Loucy (cell line): ENCODE data around the gene EIF3A.
"Not testable (repeated sequence)": the region's sequence is repeated elsewhere in the genome, so short reads cannot be mapped to it uniquely, and the experiment has no call there.

Experiments used
- H2AFZ ChIP-seq: fragments of 200-600 bp; sonication (generic); 2 replicates; pipeline ENCODE4 v1.6.0; 2016; ENCODE audit warnings: antibody characterized with exemption, mild to moderate bottlenecking, low read length, moderate library complexity
- H3F3A ChIP-seq: fragments of 200-600 bp; 2 replicates; pipeline ENCODE4 v1.6.0; 2016; ENCODE audit warnings: antibody characterized with exemption, low read depth, mild to moderate bottlenecking
- H3K27me3 ChIP-seq: fragments of 200-600 bp; sonication (generic); 2 replicates; pipeline ENCODE4 v1.6.1; 2014; ENCODE audit warnings: low read length, mild to moderate bottlenecking; ENCODE audit not compliant: insufficient read depth, poor library complexity, severe bottlenecking
- H3K36me3 ChIP-seq: fragments of 200-600 bp; sonication (generic); 2 replicates; pipeline ENCODE4 v1.6.1; 2016; ENCODE audit warnings: low read length; ENCODE audit not compliant: insufficient read depth
- H3K4me1 ChIP-seq: fragments of 200-600 bp; sonication (generic); 2 replicates; pipeline ENCODE4 v1.5.1; 2014; ENCODE audit warnings: low read length, mild to moderate bottlenecking; ENCODE audit not compliant: insufficient read depth, poor library complexity, severe bottlenecking
- H3K4me2 ChIP-seq: fragments of 200-600 bp; sonication (generic); 2 replicates; pipeline ENCODE4 v1.6.0; 2014; ENCODE audit warnings: antibody characterized with exemption, low read length, low read depth, mild to moderate bottlenecking; ENCODE audit not compliant: poor library complexity, severe bottlenecking
- H3K4me3 ChIP-seq: fragments of 200-600 bp; sonication (generic); 2 replicates; pipeline ENCODE4 v1.5.1; 2014; ENCODE audit warnings: low read length, mild to moderate bottlenecking, mixed read lengths; ENCODE audit not compliant: poor library complexity, severe bottlenecking
- H3K79me2 ChIP-seq: fragments of 200-600 bp; sonication (generic); 2 replicates; pipeline ENCODE4 v1.6.1; 2014; ENCODE audit warnings: low read length; ENCODE audit not compliant: insufficient read depth
- H3K9ac ChIP-seq: fragments of 200-600 bp; sonication (generic); 2 replicates; pipeline ENCODE4 v1.6.0; 2014; ENCODE audit warnings: mild to moderate bottlenecking, low read depth, low read length, moderate library complexity; ENCODE audit not compliant: poor library complexity, severe bottlenecking
- H3K9me2 ChIP-seq: fragments of 200-600 bp; sonication (generic); replicated peaks from 2 replicates; pipeline ENCODE4 v1.6.1; 2016; ENCODE audit warnings: low read depth, low read length, mixed read lengths
- H3K9me3 ChIP-seq: fragments of 200-600 bp; sonication (generic); 2 replicates; pipeline ENCODE4 v1.6.1; 2014; ENCODE audit warnings: mild to moderate bottlenecking, antibody characterized with exemption, low read length, low read depth; ENCODE audit not compliant: insufficient read depth
- H4K20me1 ChIP-seq: fragments of 200-600 bp; sonication (generic); 2 replicates; pipeline ENCODE4 v1.6.0; 2014; ENCODE audit warnings: antibody characterized with exemption, low read length, mild to moderate bottlenecking; ENCODE audit not compliant: insufficient read depth, poor library complexity, severe bottlenecking
- EZH2phosphoT487 ChIP-seq: fragments of 200-600 bp; IDR thresholded peaks from 2 replicates; pipeline ENCODE4 v1.6.1; 2018; ENCODE audit warnings: antibody characterized with exemption, mild to moderate bottlenecking, moderate library complexity, borderline replicate concordance
- TF ChIP-seq, protein P1 (sequence below): fragments of 200-600 bp; sonication (generic); conservative IDR thresholded peaks from 2 replicates; pipeline ENCODE4 v1.5.1; 2014; ENCODE audit warnings: mild to moderate bottlenecking, antibody characterized with exemption, low read length

EIF3A gene

GRCh38 chr10:119028900-119029612, 51.6 kb downstream of the EIF3A start:
- Histone ChIP-seq H4K20me1 (peaks cover 4% of the 10 kb centered on the region), H3K4me2 (peak overlapping the region; percentile 30), H3K4me3 (peak overlapping the region; percentile 53), H3K9ac (no peak overlapping the region), H3K79me2 (no peaks in the 10 kb centered on the region), H3K9me2 (no peaks in the 10 kb centered on the region), H3F3A (peaks cover 8% of the 10 kb centered on the region), H3K4me1 (no peaks in the 10 kb centered on the region), H3K36me3 (peaks cover 17% of the 10 kb centered on the region), H3K9me3 (no peaks in the 10 kb centered on the region), H2AFZ (0 out of 2 replicates have a peak overlapping the region, but pooled peaks have one; percentile 15), H3K27me3 (no peaks in the 10 kb centered on the region)
- TF ChIP-seq EZH2phosphoT487 = no peak
- TF ChIP-seq, protein P1, sequence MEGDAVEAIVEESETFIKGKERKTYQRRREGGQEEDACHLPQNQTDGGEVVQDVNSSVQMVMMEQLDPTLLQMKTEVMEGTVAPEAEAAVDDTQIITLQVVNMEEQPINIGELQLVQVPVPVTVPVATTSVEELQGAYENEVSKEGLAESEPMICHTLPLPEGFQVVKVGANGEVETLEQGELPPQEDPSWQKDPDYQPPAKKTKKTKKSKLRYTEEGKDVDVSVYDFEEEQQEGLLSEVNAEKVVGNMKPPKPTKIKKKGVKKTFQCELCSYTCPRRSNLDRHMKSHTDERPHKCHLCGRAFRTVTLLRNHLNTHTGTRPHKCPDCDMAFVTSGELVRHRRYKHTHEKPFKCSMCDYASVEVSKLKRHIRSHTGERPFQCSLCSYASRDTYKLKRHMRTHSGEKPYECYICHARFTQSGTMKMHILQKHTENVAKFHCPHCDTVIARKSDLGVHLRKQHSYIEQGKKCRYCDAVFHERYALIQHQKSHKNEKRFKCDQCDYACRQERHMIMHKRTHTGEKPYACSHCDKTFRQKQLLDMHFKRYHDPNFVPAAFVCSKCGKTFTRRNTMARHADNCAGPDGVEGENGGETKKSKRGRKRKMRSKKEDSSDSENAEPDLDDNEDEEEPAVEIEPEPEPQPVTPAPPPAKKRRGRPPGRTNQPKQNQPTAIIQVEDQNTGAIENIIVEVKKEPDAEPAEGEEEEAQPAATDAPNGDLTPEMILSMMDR = no peak

GRCh38 chr10:119028445-119028899, 52.1 kb downstream of the EIF3A start:
- not testable (repeated sequence) for H3K4me1 ChIP-seq

DNA sequence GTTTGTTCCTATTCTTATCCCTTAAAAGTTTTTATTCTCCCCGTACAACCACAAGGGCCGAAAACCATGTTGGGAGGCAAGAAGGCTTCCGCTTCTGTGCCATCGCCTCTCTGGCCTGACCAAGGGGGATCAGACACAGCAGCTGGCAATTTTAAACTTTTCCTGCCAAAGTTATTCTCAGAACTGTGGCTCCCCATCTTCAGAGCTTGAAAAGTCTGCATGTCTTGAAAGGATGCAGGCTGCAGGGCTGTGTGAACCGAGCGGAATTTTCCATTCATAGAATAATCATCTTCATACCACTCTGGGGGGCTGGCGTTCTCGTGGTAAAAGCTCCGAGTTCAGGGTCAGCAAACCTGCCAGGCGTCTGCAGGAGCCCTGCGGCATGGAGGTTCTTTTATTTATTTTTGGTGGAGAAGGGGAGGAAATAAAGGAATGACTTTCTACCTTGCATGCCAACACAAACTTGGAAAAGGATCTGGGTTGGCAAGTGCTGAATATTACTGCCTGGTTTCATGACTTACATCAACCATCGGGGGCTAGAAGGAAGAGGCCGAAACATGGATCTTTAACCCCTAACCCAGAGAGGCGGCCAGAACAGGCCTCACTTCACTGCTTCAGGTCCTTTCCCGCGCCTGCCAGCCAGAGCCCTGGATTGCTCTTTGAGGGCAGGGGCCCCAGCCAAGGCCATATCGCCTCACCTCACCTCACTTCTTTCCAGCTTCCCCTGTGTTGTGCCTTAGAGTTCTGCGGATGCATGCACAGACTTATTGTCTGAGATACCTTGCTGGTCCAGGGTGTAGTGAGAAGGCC, 54.1 kb downstream of the EIF3A start:
- no peak for TF ChIP-seq EZH2phosphoT487
- TF ChIP-seq, protein P1 = no peak
- Histone ChIP-seq H3K4me2 (no peak overlapping the region), H3K36me3 (no peaks in the 10 kb centered on the region), H2AFZ (no peak overlapping the region), H3K4me1 (no peaks in the 10 kb centered on the region), H3F3A (peaks cover 5% of the 10 kb centered on the region; the same call in 1 of the 2 replicates), H3K27me3 (no peaks in the 10 kb centered on the region), H3K9me3 (no peaks in the 10 kb centered on the region), H3K4me3 (no peak overlapping the region), H4K20me1 (no peaks in the 10 kb centered on the region), H3K9me2 (no peaks in the 10 kb centered on the region), H3K9ac (no peak overlapping the region), H3K79me2 (no peaks in the 10 kb centered on the region)

More at GRCh38 chr10:119028445-119028899, 52.1 kb downstream of the EIF3A start:
- H4K20me1 ChIP-seq, H3K9ac ChIP-seq, H3F3A ChIP-seq, H3K9me2 ChIP-seq, H3K27me3 ChIP-seq, H3K4me3 ChIP-seq, H3K4me2 ChIP-seq, H3K9me3 ChIP-seq, H2AFZ ChIP-seq, H3K79me2 ChIP-seq: not testable (repeated sequence)
- H3K36me3 ChIP-seq = peaks cover 12% of the 10 kb centered on the region
